GM19324 (cell line): ENCODE data around the gene GRK3.

Experiments used
- ATAC-seq: cut with Tn5 transposase; IDR thresholded peaks from one replicate; pipeline ENCODE4 v1.9.1; 2021; ENCODE audit warnings: mild to moderate bottlenecking, moderate library complexity; ENCODE audit not compliant: unreplicated experiment, low FRiP score

Gene GRK3

GRCh38 chr22:25718135-25718840 lies 153.8 kb downstream of the GRK3 start:
- no peak for ATAC-seq

GRCh38 chr22:25722223-25722622 lies 157.7 kb downstream of the GRK3 start:
- no peak for ATAC-seq

GRCh38 chr22:25722626-25723025 lies 158.2 kb downstream of the GRK3 start:
- no peak for ATAC-seq

GRCh38 chr22:25726241-25726640 lies 161.8 kb downstream of the GRK3 start:
- ATAC-seq = no peak

GRCh38 chr22:25728071-25728470 lies 163.6 kb downstream of the GRK3 start:
- ATAC-seq = no peak

- ATAC-seq = no peak
These were observed 164.8 kb downstream of the GRK3 start for GRCh38 chr22:25729016-25729995.

GRCh38 chr22:25735650-25736049 lies 171.2 kb downstream of the GRK3 start:
- ATAC-seq = no peak

- no peak for ATAC-seq
These were observed 172.0 kb downstream of the GRK3 start for GRCh38 chr22:25736378-25737011.

- no peak for ATAC-seq
These were observed 175.3 kb downstream of the GRK3 start for GRCh38 chr22:25739659-25740344.

GRCh38 chr22:25741692-25742626 lies 177.5 kb downstream of the GRK3 start, which contains the start of gene MYO18B:
Gene MYO18B (plus strand): TSS chr22:25742188. CDS start chr22:25761093, 18,905 bp downstream.
- ATAC-seq = no peak

GRCh38 chr22:25742918-25743708 lies 178.6 kb downstream of the GRK3 start:
- no peak for ATAC-seq

- no peak for ATAC-seq
These were observed 180.2 kb downstream of the GRK3 start for GRCh38 chr22:25744694-25745093.

- ATAC-seq = no peak
These were observed 181.0 kb downstream of the GRK3 start for GRCh38 chr22:25745341-25746011.

- ATAC-seq = no peak
These were observed 181.5 kb downstream of the GRK3 start for GRCh38 chr22:25746012-25746373.

- ATAC-seq = no peak
These were observed 182.9 kb downstream of the GRK3 start for GRCh38 chr22:25747245-25747944.

- ATAC-seq = no peak
These were observed 183.7 kb downstream of the GRK3 start for GRCh38 chr22:25748140-25748539.

GRCh38 chr22:25748704-25749103 lies 184.2 kb downstream of the GRK3 start:
- no peak for ATAC-seq
